ENCODE measurements around the gene PARVB. TPM values are rescaled to one million over a fixed set of nuclear protein-coding genes. Genes with fewer than 3 reads are reported as not detected.

The PARVB gene
- total and polyA plus RNA-seq, 5 donors = 44.0 to 124 (median 88.6) TPM

DNA sequence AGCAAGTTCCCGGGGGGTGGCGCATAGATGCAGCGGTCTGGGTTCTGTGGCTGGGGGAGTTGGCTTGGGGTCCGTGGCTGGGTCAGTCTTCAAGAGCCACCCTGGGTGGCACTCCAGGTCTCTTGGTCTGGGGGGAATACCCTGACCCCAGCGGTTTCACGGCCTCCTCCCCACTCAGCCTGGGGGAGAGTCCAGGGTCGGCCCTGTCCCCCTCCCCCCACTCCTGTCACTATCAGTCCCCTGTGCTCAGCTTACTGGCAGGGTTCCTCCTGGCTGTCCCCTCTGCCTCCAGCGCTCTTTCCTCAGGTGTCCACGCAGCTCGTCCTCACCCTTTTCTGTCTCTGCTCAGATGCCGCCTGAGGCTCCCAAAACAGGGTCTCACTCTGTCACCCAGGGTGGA, 88.1 kb downstream of the PARVB start:
- ATAC-seq (peak; percentile 56 to 76), DNase-seq (no peak)
- Histone ChIP-seq H3K27ac (ENCODE audit: low read length) (no peak overlapping the region), H3K4me3 (ENCODE audit: low read length) (no peak overlapping the region), H3K9me3 (ENCODE audit: control insufficient read depth, low read length) (no peaks in the 10 kb centered on the region), H3K27me3 (ENCODE audit: control insufficient read depth, insufficient read depth) (no peaks in the 10 kb centered on the region), H3K4me1 (ENCODE audit: control insufficient read depth, insufficient read depth, low read length) (peaks cover 4% of the 10 kb centered on the region)
- intact Hi-C loops (cut with DNase I) = no loop called here
- WGBS = 80% methylated on average over 11 of the region's 11 CpGs

DNA sequence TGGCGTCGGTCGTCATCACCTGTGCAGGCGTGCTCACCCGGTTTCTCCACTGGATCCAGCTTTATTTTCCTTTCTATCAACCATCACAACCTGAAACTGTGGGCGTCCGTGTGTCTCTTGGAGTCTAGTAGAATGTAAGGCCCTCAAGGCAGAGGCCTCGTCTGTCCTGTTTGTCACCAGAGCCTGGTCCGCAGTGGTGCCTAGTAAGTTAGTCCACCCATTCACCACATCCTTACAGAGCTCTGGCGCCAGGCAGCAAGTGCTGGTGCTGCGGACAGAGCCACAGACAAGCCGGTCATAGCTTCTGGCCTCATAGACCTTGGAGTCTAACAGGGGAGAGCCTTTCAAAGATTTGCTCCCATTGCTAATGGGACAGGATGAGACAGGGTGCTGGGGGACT, 92.2 kb downstream of the PARVB start:
- 95% methylated on average over 12 of the region's 12 CpGs for WGBS
- ATAC-seq (no peak), DNase-seq (no peak)

DNA sequence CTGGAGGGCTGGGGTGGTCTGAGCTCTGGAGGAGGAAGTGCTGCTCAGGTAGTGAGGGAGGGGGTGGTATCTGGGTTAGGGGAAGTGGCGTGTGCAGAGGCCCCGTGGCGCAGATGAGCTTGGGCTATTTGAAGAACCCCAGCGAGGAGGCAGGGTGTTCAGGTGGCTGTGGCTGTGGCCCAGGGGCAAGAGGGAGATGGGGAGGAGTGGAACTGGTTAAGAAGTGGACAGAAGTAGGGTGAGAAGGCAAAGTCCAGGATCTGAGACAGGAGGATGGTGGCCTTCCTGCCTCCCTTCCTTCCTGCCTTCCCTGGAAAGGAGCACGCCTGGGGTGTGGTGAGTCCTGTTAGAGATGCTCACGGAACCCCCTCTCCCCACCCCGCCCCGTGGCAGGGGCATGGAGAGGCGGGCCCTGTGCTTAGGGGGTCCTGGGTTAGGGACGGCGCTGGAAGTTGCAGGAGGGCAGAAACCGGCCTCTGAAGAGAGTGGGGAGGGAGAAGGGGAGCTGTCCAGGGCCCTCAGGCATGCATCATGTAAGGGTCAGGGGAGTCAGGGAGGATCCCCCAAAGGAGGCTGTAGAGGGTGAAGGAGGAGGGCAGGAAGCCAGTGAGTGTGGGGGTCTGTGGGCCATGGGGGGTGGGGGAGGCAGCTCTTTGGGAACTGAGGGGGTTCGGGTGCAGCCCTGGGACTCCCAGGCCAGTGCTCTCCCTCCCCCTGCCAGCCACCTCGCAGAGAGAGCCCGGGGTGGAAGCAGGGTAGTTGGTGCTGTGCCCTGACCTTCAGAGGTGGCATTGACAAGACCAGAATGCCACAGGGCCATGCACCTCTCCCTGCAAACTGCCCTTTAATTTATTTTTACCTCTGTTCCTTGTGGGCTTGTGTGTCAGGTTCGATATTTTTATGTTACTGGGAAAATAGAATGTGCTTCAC, 92.9 kb downstream of the PARVB start:
- Histone ChIP-seq H3K9me3 (ENCODE audit: control insufficient read depth, low read length) (no peaks in the 10 kb centered on the region), H3K4me3 (ENCODE audit: low read length) (no peak overlapping the region), H3K27ac (ENCODE audit: low read length) (no peak overlapping the region), H3K4me1 (ENCODE audit: control insufficient read depth, insufficient read depth, low read length) (peaks cover 4% of the 10 kb centered on the region), H3K27me3 (ENCODE audit: control insufficient read depth, insufficient read depth) (no peaks in the 10 kb centered on the region)
- ATAC-seq (peak; percentile 64), DNase-seq (peak in 1 of 3 donors; percentile 25)
- 79% methylated on average over 16 of the region's 16 CpGs for WGBS
- intact Hi-C loops (cut with DNase I) = no loop called here

More for the DNA sequence above, 92.2 kb downstream of the PARVB start:
- peaks cover 4% of the 10 kb centered on the region for H3K4me1 ChIP-seq (ENCODE audit: control insufficient read depth, insufficient read depth, low read length)
- no peaks in the 10 kb centered on the region for H3K9me3 ChIP-seq (ENCODE audit: control insufficient read depth, low read length)
- intact Hi-C loops (cut with DNase I) = no loop called here
- no peaks in the 10 kb centered on the region for H3K27me3 ChIP-seq (ENCODE audit: control insufficient read depth, insufficient read depth)
- H3K27ac ChIP-seq (ENCODE audit: low read length) = no peak overlapping the region
- H3K4me3 ChIP-seq (ENCODE audit: low read length) = no peak overlapping the region

DNA sequence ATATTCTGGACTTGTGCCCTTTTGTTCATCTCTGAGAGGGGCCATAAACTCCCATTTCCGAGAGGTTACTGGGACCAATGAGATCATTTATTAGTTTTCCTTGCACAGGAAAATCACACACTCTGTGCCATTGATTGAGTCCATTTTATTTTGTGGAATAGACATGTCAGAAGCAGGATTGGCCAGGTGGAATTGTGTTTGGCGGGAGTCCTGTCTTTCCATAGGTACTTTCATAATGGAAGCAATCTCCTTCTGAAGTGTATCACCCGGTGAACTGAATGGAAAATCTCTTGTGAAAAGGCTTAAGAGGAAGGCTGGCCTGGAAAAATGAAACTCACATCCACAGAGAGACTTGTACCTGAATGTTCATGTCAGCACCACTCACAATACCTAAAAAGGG, 93.6 kb downstream of the PARVB start:
- peaks cover 4% of the 10 kb centered on the region for H3K4me1 ChIP-seq (ENCODE audit: control insufficient read depth, insufficient read depth, low read length)
- intact Hi-C loops (cut with DNase I) = no loop called here
- no peaks in the 10 kb centered on the region for H3K27me3 ChIP-seq (ENCODE audit: control insufficient read depth, insufficient read depth)
- no peak overlapping the region for H3K27ac ChIP-seq (ENCODE audit: low read length)
- 59% methylated on average over 3 of the region's 3 CpGs for WGBS
- ATAC-seq = no peak
- no peak for DNase-seq
- H3K9me3 ChIP-seq (ENCODE audit: control insufficient read depth, low read length) = no peaks in the 10 kb centered on the region
- no peak overlapping the region for H3K4me3 ChIP-seq (ENCODE audit: low read length)

DNA sequence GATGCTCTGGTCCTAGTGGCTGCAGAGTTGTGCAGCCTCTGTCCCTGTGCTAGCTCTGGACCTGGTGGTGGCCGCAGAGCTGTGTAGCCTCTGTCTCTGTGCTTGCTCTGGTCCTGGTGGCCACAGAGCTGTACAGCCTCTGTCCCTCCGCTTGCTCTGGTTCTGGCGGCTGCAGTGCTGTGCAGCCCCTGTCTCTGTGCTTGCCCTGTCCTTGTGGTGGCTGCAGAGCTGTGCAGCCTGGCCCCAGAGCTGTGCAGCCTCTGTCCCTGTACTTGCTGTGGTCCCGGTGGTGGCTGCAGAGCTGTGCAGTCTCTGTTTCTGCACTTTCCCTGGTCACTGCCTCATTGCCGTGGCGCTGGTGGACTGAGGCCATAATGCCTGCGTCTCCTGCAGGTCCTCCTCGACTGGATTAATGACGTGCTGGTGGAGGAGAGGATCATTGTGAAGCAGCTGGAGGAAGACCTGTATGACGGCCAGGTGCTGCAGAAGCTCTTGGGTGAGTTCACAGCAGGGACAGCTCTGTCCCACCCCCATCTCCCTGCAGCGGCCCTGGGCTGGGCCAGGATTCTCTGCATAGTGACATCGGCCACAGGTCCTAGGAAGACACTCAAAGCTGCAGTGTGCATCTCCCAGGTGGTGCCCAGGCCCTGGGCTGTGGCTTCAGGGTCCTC, 94.7 kb downstream of the PARVB start:
- ATAC-seq = no peak
- intact Hi-C loops (cut with DNase I) = no loop called here
- DNase-seq = peak in 1 of 3 donors; percentile 24
- no peaks in the 10 kb centered on the region for H3K27me3 ChIP-seq (ENCODE audit: control insufficient read depth, insufficient read depth)
- H3K4me3 ChIP-seq (ENCODE audit: low read length) = no peak overlapping the region
- H3K27ac ChIP-seq (ENCODE audit: low read length) = no peak overlapping the region
- peaks cover 4% of the 10 kb centered on the region for H3K4me1 ChIP-seq (ENCODE audit: control insufficient read depth, insufficient read depth, low read length)
- H3K9me3 ChIP-seq (ENCODE audit: control insufficient read depth, low read length) = no peaks in the 10 kb centered on the region
- WGBS = 82% methylated on average over 12 of the region's 12 CpGs

GRCh38 chr22:44119669-44120313, 95.7 kb downstream of the PARVB start:
- no peaks in the 10 kb centered on the region for H3K9me3 ChIP-seq (ENCODE audit: control insufficient read depth, low read length)
- intact Hi-C loops (cut with DNase I) = no loop called here
- H3K27ac ChIP-seq (ENCODE audit: low read length) = no peak overlapping the region
- peaks cover 4% of the 10 kb centered on the region for H3K4me1 ChIP-seq (ENCODE audit: control insufficient read depth, insufficient read depth, low read length)
- H3K4me3 ChIP-seq (ENCODE audit: low read length) = no peak overlapping the region
- DNase-seq = peak in 1 of 3 donors; percentile 20
- ATAC-seq = no peak
- 93% methylated on average over 23 of the region's 23 CpGs for WGBS
- no peaks in the 10 kb centered on the region for H3K27me3 ChIP-seq (ENCODE audit: control insufficient read depth, insufficient read depth)

DNA sequence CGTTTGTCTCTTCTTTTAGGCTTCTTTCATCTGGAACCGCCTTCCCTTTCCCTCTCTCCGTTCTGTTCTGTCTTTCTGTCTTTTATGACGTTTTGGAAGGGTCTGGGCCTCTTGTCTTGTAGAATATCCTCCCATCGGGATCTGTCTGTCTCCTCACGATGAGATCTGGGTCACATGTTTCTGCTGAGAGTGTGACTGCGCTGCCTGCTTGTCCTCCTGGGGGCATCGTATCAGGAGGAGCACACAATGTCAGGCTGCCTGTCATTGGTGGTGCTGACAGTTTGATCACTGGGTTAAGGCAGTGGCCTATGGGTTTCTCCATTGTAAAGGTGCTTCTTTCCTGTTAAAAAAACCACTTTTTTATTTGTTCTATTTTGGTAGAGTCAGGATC, 96.2 kb downstream of the PARVB start:
- WGBS = 84% methylated on average over 8 of the region's 8 CpGs
- Histone ChIP-seq H3K27me3 (ENCODE audit: control insufficient read depth, insufficient read depth) (no peaks in the 10 kb centered on the region), H3K4me1 (ENCODE audit: control insufficient read depth, insufficient read depth, low read length) (peaks cover 4% of the 10 kb centered on the region), H3K27ac (ENCODE audit: low read length) (no peak overlapping the region), H3K4me3 (ENCODE audit: low read length) (no peak overlapping the region), H3K9me3 (ENCODE audit: control insufficient read depth, low read length) (no peaks in the 10 kb centered on the region)
- DNase-seq (no peak), ATAC-seq (no peak)
- intact Hi-C loops (cut with DNase I) = no loop called here

GRCh38 chr22:44125421-44125820, 101.3 kb downstream of the PARVB start:
- Histone ChIP-seq H3K9me3 (ENCODE audit: control insufficient read depth, low read length) (no peaks in the 10 kb centered on the region), H3K4me3 (ENCODE audit: low read length) (no peak overlapping the region), H3K4me1 (ENCODE audit: control insufficient read depth, insufficient read depth, low read length) (peaks cover 4% of the 10 kb centered on the region), H3K27ac (ENCODE audit: low read length) (no peak overlapping the region), H3K27me3 (ENCODE audit: control insufficient read depth, insufficient read depth) (no peaks in the 10 kb centered on the region)
- intact Hi-C loops (cut with DNase I) = no loop called here
- WGBS = 96% methylated on average over 6 of the region's 6 CpGs
- no peak for DNase-seq
- no peak for ATAC-seq

GRCh38 chr22:44126807-44127206, 102.7 kb downstream of the PARVB start:
- Histone ChIP-seq H3K4me3 (ENCODE audit: low read length) (no peak overlapping the region), H3K4me1 (ENCODE audit: control insufficient read depth, insufficient read depth, low read length) (peaks cover 4% of the 10 kb centered on the region), H3K27me3 (ENCODE audit: control insufficient read depth, insufficient read depth) (no peaks in the 10 kb centered on the region), H3K9me3 (ENCODE audit: control insufficient read depth, low read length) (no peaks in the 10 kb centered on the region), H3K27ac (ENCODE audit: low read length) (no peak overlapping the region)
- DNase-seq (no peak), ATAC-seq (no peak)
- intact Hi-C loops (cut with DNase I) = no loop called here
- WGBS = 89% methylated on average over 2 of the region's 2 CpGs

GRCh38 chr22:44127356-44127755, 103.3 kb downstream of the PARVB start:
- H3K27ac ChIP-seq (ENCODE audit: low read length) = no peak overlapping the region
- intact Hi-C loops (cut with DNase I) = no loop called here

More at GRCh38 chr22:44127356-44127755, 103.3 kb downstream of the PARVB start:
- DNase-seq (no peak), ATAC-seq (peak; percentile 69 to 89)
- Histone ChIP-seq H3K27me3 (ENCODE audit: control insufficient read depth, insufficient read depth) (no peaks in the 10 kb centered on the region), H3K9me3 (ENCODE audit: control insufficient read depth, low read length) (no peaks in the 10 kb centered on the region), H3K4me1 (ENCODE audit: control insufficient read depth, insufficient read depth, low read length) (peaks cover 4% of the 10 kb centered on the region), H3K4me3 (ENCODE audit: low read length) (no peak overlapping the region)
- WGBS = 9% methylated on average over 1 of the region's 1 CpG
